Activated CD8-positive, alpha-beta memory T cell treated with anti-CD3 and anti-CD28 coated beads, Interleukin-2, amount 50 U/mL, for 1 hour (primary cell): ENCODE data around the gene TMOD3.
"Not testable (repeated sequence)": the region's sequence is repeated elsewhere in the genome, so short reads cannot be mapped to it uniquely, and the experiment has no call there.

Experiments used
- DNase-seq: peaks from one replicate; pipeline ENCODE4 v3.0.0-alpha.2; 2020; ENCODE audit errors: extremely low read depth

Gene TMOD3

GRCh38 chr15:51864408-51865056 is 35.1 kb downstream of the TMOD3 start:
- DNase-seq = no peak

GRCh38 chr15:51865317-51865716 is 35.9 kb downstream of the TMOD3 start:
- no peak for DNase-seq

- DNase-seq = no peak
Measured at GRCh38 chr15:51866161-51866560, 36.7 kb downstream of the TMOD3 start.

- DNase-seq = no peak
Measured at GRCh38 chr15:51866751-51867150, 37.3 kb downstream of the TMOD3 start.

- no peak for DNase-seq
Measured at GRCh38 chr15:51869060-51869421, 39.6 kb downstream of the TMOD3 start.

GRCh38 chr15:51870774-51871173 is 41.3 kb downstream of the TMOD3 start:
- no peak for DNase-seq

GRCh38 chr15:51874751-51875644 is 45.5 kb downstream of the TMOD3 start:
- DNase-seq = no peak

GRCh38 chr15:51876169-51876568 is 46.7 kb downstream of the TMOD3 start:
- DNase-seq = no peak

- DNase-seq = no peak
Measured at GRCh38 chr15:51878446-51879386, 49.3 kb downstream of the TMOD3 start.

GRCh38 chr15:51879555-51879954 is 50.1 kb downstream of the TMOD3 start:
- DNase-seq = no peak

- DNase-seq = no peak
Measured at GRCh38 chr15:51883271-51883837, 53.9 kb downstream of the TMOD3 start.

GRCh38 chr15:51884041-51884440 is 54.6 kb downstream of the TMOD3 start:
- DNase-seq = no peak

- no peak for DNase-seq
Measured at GRCh38 chr15:51884517-51885236, 55.2 kb downstream of the TMOD3 start.

- not testable (repeated sequence) for DNase-seq
Measured at GRCh38 chr15:51885758-51886157, 56.3 kb downstream of the TMOD3 start.

- no peak for DNase-seq
Measured at GRCh38 chr15:51887887-51888592, 58.6 kb downstream of the TMOD3 start.

- DNase-seq = no peak
Measured at GRCh38 chr15:51888593-51889195, 59.2 kb downstream of the TMOD3 start.

- no peak for DNase-seq
Measured at GRCh38 chr15:51889486-51889885, 60.0 kb downstream of the TMOD3 start.

GRCh38 chr15:51904421-51904820 is 75.0 kb downstream of the TMOD3 start:
- DNase-seq = no peak

- DNase-seq = no peak
Measured at GRCh38 chr15:51904931-51905330, 75.5 kb downstream of the TMOD3 start.
